Activated T-helper 1 cell treated with Interleukin-2 at 50 U/mL for 16 hours (primary cell): ENCODE results near the gene AMPD3.

Experiments used
- DNase-seq: peaks from one replicate; pipeline ENCODE4 v3.0.0-alpha.2; 2020; ENCODE audit warnings: low read depth

AMPD3 gene

DNA sequence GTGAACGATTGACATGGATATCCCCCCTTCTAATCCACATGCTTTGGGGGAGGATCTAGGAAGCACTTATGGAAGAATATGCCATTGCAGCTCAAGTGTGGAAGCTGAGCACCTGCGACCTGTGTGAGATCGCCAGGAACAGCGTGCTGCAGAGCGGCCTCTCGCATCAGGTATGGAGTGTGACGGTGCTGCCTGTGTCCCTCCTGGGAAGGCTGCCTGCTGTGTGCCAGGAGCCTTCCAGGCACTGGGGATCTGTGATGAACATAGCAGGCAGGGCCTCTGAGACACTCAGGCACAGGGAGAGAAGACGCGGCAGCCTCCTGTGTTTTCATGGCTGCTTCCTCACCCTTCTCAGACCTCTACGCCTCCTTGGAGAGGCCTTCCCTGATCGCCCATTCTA is 49.4 kb downstream of the AMPD3 start:
- no peak for DNase-seq

DNA sequence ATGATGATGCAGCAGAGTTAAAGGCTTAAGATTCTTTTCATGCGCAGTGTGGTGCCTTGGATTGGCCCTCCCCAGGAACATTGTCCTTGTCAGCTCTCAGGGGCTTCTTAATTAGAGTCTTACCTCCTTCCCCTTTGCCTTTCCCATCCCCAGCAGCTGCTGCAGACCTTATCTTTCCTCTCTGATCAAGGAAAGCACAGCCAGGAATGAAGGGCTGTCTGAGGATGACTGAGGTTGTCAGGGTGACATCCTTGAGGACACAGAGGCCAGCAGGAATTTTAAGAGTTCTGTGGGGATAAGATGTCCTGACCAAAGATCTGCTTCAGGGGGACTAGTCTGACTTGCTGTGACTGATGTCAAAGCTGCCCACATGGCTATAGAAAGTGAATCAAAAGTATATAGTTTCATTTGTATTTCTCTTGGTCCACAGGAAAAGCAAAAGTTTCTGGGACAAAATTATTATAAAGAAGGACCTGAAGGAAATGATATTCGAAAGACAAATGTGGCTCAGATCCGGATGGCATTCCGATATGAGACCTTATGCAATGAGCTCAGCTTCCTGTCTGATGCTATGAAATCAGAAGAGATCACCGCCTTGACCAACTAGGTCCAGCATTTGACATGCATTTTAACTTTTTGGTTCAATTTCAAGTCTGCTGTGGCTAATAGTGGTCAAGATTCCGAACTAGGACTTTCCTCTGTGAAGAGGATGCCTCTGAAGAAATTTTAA is 50.4 kb downstream of the AMPD3 start:
- DNase-seq, result no peak

DNA sequence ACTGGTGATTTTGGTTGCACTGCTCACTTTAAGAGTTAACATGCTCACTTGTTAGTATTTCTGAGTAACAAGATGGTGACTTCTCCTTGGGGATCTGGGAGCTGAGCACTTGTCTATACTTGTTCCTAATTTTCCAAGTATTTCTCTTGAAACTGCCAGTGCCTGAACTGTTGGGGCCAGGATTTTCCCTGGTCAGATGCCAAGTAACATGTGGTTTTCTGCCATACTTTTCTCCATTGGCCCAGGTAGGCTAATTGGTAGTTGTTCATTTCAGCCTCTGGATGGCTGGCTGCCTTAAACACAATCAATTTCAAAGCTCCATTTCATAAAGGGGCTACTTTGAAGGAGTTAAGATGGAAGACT is 50.9 kb downstream of the AMPD3 start:
- no peak for DNase-seq

DNA sequence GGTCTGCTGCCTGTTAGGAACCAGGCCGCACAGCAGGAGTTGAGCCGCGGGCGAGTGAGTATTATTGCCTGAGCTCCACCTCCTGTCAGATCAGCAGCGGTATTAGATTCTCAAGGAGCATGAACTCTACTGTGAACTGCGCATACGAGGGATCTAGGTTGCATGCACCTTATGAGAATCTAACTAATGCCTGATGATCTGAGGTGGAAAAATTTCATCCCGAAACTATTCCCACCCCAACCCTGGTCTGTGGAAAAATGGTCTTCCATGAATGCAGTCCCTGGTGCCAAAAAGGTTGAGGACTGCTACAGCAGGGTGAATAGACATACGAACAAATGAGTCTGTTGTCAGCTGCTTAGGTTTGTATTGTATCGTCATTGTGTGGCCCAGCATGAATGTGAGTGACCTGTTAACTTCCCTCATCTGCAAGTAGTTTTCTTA is 56.1 kb downstream of the AMPD3 start:
- no peak for DNase-seq

DNA sequence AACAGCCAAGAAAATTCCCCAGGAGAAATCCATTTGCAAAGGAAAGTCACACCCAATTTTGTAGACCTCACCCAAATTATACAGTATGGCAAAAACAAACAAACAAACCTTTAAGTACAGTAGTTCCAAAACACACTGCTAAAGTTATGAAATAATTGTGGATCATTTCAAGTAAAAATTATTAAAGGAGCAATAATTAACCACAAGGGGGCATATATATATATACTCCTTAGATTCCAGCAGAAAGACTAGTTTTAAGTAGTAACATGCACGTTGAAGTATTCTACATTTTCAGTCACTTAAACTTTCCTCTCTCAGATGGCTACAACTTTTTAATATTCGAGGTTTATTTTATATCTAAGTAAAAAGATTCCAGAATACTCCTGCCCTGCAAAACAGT is 59.1 kb downstream of the AMPD3 start:
- no peak for DNase-seq

DNA sequence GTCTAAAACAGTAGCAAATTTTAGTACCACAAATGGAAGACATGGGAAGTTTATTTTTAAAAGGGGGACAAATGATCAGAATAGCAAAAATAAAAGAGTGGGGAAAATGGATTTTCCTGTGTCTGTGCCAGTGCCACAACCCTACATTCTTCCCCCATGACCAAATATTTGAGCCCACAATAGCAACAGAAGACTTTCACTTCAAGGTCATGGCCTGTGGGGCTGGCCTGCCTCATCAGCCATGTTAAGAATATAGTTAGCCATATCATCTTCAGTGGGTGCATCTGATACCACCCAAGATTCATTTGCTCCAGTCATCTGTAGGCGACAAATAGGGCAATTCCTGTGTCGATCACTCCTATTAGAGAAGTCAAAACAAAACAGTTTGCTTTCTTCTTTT is 59.6 kb downstream of the AMPD3 start:
- DNase-seq, result no peak

DNA sequence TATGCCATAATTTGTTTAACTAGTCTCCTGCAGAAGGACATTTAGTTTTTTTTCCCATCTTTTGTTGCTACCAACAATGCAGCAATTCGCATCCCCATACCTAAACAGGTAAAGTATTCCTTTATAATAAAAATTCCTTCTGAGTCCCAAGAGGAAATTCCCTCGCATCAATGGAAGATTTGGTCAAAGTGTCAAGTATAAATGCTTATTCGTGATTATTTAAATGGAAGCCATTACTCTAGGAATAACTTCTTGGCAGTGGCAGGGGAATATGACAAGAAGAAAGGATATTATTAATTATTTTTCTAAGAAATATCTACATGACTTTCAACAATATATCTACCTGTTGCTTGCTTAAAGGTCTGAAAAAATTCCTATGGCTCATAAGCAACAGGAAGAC is 60.4 kb downstream of the AMPD3 start:
- DNase-seq, result no peak

DNA sequence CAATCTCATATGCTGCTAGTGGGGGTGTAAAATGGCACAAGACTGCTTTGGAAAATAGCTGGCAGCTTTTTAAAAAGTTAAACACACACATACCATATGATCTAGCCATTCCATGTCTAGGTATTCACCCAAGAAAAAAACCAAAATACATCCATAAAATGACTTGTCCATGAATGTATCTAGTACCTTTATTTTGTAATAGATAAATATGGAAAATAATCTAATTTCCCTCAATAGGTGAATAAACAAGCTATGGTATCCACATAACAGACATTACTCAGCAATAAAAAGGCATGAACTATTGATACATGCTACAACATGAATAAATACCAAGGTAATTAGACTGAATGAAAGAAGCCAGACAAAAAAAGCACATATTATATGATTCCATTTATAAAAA is 63.1 kb downstream of the AMPD3 start:
- no peak for DNase-seq

DNA sequence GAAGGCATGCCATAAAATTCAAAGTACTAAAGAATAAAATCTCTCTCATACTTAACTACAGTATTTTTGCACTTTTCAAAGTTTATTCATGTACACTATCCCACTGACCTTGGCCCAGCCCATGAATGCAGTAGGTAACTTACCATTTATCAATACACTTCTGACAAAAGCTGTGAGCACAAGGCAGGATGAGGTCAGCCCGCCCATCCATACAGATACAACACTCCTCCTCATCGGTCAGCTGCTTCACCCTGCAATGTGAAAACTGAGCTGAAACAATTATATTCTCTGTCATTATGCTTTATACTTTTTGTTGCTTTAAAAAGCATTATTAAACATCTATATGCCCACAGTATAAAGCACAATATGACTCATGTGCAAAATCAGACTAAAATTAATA is 63.8 kb downstream of the AMPD3 start:
- DNase-seq, result no peak

DNA sequence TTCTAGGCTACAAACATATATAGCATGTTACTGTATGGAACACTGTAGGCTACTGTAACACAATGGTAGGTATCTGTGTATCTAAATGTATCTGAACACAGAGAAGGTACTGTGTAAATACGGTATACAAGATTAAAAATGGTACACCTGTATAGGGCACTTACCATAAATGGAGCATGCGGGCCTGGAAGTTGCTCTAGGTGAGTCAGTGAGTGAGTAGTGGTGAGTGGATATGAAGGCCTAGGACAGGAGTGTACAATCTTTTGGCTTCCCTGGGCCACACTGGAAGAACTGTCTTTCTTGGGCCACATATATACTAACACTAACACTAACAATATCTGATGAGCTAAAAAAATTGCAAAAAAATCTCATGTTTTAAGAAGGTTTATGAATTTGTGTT is 64.6 kb downstream of the AMPD3 start:
- DNase-seq, result no peak

DNA sequence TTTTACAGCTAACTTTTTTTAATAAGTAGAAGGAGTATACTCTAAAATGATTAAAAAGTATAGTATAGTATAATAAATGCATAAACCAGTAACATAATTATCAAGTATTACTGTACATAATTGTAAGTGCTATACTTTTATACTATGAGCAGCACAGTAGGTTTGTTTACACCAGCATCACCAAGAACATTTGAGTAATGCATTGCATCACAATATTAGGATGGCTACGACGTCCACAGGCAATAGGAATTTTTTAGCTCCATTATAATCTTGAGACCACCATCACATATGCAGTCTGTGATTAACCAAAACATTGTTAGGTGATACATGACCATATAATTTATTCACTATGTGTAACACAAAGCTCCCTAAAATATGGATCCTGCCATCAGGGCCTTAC is 65.5 kb downstream of the AMPD3 start:
- DNase-seq, result no peak

DNA sequence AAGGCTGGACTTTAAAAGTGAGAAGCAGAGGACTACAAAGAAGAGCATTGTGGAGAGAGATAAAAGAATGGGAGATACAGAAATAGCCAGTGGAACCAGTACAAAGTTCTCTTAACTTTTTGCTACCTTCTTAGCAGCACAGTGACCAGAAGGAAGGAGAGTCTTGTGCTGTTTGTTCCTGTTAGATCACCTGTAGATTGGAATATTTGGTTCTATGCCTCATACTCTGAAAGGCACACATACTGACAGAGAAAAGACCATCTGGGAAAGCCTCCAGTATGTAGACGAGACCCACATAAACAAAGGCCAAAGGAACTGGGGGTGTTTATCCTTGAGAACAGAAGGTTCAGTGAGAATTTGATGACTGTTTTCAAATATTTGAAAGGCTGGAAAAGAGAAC is 67.2 kb downstream of the AMPD3 start:
- no peak for DNase-seq

DNA sequence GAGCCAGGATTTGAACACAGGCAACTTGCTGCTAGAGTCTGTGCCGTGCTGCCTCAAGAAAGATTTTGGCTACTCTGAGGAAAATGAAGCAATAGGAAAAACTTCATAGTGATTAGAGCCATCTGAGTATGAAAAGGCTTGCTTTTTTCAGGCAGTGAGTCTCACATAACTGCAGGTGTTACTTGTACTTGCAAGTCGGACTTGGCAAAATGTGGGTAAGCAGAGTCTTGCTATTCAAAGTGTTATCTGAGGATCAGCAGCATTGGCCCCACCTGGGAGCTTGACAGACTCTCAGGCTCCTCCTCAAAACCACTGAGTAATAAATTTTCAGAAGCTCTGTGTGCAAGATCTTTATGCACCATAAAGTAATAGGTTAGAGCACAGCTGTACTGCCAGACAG is 67.9 kb downstream of the AMPD3 start:
- no peak for DNase-seq

DNA sequence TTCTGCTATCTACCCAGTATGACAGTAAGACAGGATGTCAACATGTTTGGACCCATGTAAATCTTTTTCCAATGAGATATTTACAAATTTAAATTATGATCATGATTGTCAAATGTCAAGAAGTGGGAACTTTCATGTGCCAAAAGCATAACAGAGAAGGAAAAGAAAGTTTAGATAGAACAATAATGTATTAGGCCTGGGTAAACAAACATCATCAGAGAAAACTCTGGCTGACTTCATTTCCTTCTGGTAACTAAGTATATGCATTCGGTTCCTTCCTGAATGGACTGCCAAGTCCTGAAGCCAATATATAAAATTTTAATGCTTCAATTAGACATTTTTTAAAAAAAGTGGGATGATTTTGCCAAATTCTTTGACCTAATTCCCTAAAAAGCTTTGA is 69.4 kb downstream of the AMPD3 start:
- no peak for DNase-seq

DNA sequence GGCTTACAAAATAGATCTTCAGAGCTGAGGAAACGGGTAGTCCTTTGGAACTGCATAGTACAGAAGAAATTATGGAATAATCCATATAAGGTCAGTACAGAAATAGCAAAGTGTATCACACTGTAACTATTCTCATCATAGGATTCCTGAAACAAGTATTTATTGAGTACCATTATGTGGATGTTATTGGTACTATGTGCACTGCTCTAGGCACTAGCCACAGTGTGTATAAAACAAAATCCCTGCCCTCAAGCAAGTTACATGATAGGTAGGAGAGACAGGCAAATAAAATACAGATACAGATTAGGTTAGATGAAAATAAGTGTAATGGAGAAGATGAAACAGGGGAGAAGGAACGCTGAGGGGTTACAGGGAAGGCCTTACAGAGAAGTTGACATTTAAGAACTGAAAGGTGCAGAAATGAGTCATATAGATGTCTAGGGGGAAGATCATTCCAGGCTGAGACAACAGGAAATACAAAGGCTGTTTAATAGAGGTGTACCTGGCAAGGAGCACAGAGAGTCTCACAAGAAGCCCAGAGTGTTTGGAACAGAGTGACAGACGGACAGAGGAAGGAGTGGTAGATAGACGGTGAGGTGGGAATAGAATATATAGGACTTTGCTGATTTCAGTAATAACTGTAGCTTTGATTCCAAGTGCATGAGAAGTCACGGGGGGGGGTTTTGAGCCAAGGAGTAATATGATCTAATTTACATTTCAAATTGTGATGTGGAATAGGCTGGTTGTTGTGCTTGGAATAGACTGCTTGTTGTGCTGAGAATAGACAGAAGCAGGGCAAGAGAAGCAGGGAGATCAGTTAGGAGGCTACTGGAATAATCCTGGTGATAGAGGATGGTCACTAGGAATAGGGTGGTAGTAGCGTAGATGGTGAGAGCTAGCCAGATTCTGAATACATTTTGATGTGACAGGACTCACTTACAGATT is 72.2 kb downstream of the AMPD3 start:
- no peak for DNase-seq

DNA sequence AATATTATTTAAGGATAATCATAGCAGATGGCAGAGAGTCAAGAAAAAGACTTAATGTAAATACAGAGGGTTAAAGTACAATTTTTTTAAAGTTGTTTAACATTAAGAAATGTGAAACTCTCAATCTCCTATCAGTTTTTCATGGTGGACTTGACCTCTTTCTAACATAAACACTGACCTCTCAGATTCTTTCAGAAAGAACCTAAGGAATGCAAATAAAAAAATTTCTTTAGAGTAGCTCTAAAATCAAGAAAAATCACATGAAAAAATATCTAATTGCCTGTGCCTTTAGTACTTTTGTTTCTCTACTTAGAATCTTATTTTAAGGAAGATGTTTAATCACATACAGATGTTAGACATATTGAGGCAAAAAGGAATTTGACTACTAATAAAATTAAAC is 73.1 kb downstream of the AMPD3 start:
- DNase-seq, result no peak

DNA sequence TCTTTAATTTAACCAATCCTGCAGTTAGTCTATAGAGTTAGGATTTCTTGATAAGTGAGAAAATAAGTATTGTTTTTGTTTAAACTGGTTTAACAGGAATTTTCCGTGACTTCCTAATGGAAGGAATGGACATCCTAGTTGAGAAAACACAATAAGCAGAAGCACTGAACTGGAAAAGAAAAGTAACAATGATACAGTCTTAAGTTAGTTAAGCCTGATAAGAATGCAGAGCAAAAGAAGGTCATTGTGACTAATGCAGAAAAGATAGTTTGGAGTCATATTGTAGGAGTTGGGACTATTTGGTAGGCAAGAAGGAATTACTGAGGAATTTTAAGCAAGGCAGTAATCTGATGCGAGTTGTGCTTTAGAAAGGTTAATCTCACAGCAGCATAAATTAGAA is 74.2 kb downstream of the AMPD3 start:
- no peak for DNase-seq

DNA sequence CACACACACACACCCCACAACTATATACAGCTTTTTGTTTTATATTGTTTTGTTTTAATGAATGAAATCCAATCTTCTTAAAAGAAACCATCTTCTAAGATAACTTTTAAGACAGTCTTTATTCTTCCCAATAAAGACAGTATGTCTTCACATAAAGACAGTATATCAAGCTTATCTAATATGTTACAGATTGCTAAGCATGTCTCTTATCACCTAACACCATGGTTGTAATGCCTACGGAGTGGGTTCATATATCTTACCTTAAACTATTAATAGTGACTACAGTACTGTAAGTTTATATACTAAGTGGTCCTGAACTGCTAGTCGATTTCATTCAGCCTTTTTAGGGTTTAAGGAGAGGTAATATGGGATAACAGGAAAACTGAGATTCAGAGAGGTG is 77.5 kb downstream of the AMPD3 start:
- no peak for DNase-seq

DNA sequence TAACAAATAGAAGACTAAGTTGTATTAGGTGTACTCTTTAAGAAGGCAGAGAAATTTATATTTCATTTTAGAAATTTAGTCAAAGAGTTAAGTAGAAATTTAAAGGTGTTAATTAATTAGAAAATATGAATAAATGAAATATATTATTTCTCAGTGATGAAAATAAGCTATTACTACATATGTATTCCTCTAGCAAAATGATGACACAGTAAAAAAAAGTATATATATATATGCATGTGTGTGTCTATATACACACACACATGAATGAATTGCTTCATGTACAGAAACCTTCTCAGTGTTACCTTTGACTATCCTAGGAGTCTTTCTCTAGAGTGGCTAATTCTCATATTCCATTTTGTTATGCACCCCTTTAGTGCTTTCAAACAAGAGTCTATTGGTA is 78.3 kb downstream of the AMPD3 start:
- no peak for DNase-seq

DNA sequence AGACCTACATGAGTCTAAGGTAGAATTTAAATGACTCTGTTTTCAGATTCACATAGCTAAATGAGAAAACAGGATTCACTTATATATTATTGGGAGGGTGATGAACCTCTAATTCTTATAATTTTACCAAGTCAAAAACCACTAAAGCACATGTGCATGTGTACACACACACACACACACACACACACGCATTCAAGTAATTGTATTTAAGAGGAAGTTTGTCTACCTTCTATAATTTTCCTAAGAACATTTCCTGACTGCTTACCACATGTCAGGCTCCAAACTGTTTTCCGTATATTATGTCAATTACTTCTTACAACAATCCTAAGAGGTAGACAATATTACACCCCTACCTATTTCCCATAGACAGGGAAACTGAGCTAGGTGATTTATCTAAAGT is 79.3 kb downstream of the AMPD3 start:
- DNase-seq, result no peak

DNA sequence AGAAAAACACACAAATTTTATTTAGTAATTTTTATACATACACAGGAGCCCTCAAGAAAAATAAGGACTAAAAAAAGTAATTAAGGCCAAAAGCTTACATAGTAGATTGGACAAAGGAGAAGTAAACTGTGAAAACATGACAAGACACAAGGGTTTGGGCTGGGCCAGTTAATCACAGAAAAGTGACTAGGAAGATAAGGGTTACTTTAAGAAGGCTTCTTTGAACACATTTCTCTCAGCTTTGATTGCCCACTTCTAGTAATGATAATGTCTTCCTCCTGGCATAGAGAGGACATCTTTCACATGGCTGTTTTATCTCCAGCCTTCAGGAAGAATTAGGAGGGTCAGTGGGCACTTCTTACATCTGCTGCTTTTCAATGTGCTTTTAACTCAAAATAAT is 82.5 kb downstream of the AMPD3 start:
- no peak for DNase-seq

DNA sequence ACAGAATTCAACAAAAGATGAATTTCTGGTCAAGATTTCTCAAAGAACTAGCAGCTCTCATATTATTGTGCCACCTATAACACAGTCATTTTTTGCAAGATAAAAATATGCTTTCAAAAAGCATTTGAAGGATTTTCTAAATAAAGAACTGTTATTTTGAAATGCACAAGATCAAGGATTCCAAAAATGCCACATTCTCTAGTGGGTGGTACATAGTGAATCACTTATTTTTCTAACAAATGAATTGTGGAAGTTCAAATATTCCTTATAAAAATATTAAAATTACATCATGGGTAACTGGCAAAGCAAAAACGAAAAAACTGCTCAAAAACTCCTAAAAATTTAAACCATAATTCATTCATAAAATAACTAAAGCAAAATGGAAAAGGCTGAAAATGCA is 83.9 kb downstream of the AMPD3 start:
- DNase-seq, result no peak

DNA sequence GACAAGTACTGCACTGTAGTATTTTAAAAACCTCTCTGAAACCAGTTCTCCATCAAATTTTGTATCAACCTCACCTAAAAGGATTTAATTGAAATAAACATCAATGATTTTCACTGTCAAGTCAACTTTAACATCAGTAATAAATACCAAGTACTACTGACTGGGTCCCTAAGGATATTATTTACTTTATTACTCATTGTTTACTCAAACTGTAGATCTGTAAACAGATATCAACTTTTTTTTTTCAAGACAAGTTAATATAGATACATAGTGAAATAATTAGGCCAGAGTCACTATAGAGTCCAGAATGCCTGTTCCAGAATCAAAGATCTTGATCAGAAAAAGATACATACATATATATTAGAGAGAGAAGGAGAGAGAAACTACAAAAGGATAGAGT is 84.3 kb downstream of the AMPD3 start:
- DNase-seq, result no peak

DNA sequence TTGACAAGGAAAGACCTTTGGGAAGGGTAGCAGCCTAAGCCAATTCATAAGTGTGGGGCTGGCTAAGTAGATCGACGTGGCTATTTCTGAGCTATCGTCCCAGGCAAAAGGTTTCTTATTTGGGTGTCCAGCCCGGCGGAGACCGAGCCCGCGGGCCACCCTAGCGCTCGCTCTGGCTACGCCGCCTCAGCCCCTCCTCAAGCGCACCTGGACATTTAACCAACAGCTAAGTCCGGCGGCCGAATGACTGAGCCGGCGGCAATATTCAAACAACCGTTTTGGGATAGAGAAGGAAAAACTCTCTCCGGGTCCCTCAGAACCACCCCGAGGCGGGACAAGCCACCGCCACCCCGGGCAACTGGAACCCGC is 85.5 kb downstream of the AMPD3 start:
- no peak for DNase-seq
